Measurements from ENCODE around the gene SFPQ.

The SFPQ gene

GRCh38 chr1:35178874-35179380 lies 14.0 kb downstream of the SFPQ start:
- H3K9ac ChIP-seq (ENCODE audit: low read depth, low read length): no peak overlapping the region
- DNase-seq (no peak), ATAC-seq (ENCODE audit: insufficient read depth, low read depth) (no peak)
- no peak for TF ChIP-seq CTCF (IDR thresholded peaks at IDR 0.05; ENCODE audit: borderline replicate concordance, extremely low read depth, low read length, poor library complexity, severe bottlenecking)
- no peak for TF ChIP-seq EZH2 (IDR thresholded peaks at IDR 0.05; ENCODE audit: borderline replicate concordance, low read depth, low read length, severe bottlenecking)
- H3K9me3 ChIP-seq (ENCODE audit: insufficient read depth, low read length, severe bottlenecking): no peaks in the 10 kb centered on the region
- peaks cover 11% of the 10 kb centered on the region for H3K4me1 ChIP-seq (ENCODE audit: insufficient read depth, low read length)
- no peak overlapping the region for H3K4me2 ChIP-seq (ENCODE audit: insufficient read depth, low read length)
- no peak overlapping the region for H3K4me3 ChIP-seq (ENCODE audit: low read depth in 1 of 2, low read length in 2 of 2)
- H4K20me1 ChIP-seq (ENCODE audit: insufficient read depth, low read length): peaks cover 82% of the 10 kb centered on the region
- H2AFZ ChIP-seq (ENCODE audit: low read depth, low read length): no peak overlapping the region
- H3K36me3 ChIP-seq (ENCODE audit: insufficient read depth, low read length): peaks cover 84% of the 10 kb centered on the region
- peaks cover 58% of the 10 kb centered on the region for H3K79me2 ChIP-seq (ENCODE audit: insufficient read depth, low read length)
- no peak overlapping the region for H3K27ac ChIP-seq (ENCODE audit: low read length)
- no peaks in the 10 kb centered on the region for H3K27me3 ChIP-seq (ENCODE audit: insufficient read depth, low read length, poor library complexity)

- Histone ChIP-seq H3K27ac (ENCODE audit: low read length) (no peak overlapping the region), H3K9ac (ENCODE audit: low read depth, low read length) (no peak overlapping the region), H3K79me2 (ENCODE audit: insufficient read depth, low read length) (peaks cover 52% of the 10 kb centered on the region), H3K4me2 (ENCODE audit: insufficient read depth, low read length) (no peak overlapping the region), H3K9me3 (ENCODE audit: insufficient read depth, low read length, severe bottlenecking) (no peaks in the 10 kb centered on the region), H3K4me3 (ENCODE audit: low read depth in 1 of 2, low read length in 2 of 2) (no peak overlapping the region), H3K27me3 (ENCODE audit: insufficient read depth, low read length, poor library complexity) (no peaks in the 10 kb centered on the region), H4K20me1 (ENCODE audit: insufficient read depth, low read length) (peaks cover 75% of the 10 kb centered on the region), H3K4me1 (ENCODE audit: insufficient read depth, low read length) (peaks cover 11% of the 10 kb centered on the region), H2AFZ (ENCODE audit: low read depth, low read length) (no peak overlapping the region), H3K36me3 (ENCODE audit: insufficient read depth, low read length) (peaks cover 77% of the 10 kb centered on the region)
- no peak for TF ChIP-seq EZH2 (IDR thresholded peaks at IDR 0.05; ENCODE audit: borderline replicate concordance, low read depth, low read length, severe bottlenecking)
- ATAC-seq (ENCODE audit: insufficient read depth, low read depth) (no peak), DNase-seq (no peak)
These were observed 14.7 kb downstream of the SFPQ start for GRCh38 chr1:35178295-35178695.

GRCh38 chr1:35177237-35177786 lies 15.6 kb downstream of the SFPQ start:
- DNase-seq (no peak), ATAC-seq (ENCODE audit: insufficient read depth, low read depth) (no peak)
- no peaks in the 10 kb centered on the region for H3K9me3 ChIP-seq (ENCODE audit: insufficient read depth, low read length, severe bottlenecking)
- peaks cover 6% of the 10 kb centered on the region; the same call in 1 of the 2 replicates for H3K4me1 ChIP-seq (ENCODE audit: insufficient read depth, low read length)
- H3K27me3 ChIP-seq (ENCODE audit: insufficient read depth, low read length, poor library complexity): no peaks in the 10 kb centered on the region
- H3K9ac ChIP-seq (ENCODE audit: low read depth, low read length): no peak overlapping the region
- TF ChIP-seq EZH2 (IDR thresholded peaks at IDR 0.05; ENCODE audit: borderline replicate concordance, low read depth, low read length, severe bottlenecking): no peak
- TF ChIP-seq CTCF (IDR thresholded peaks at IDR 0.05; ENCODE audit: borderline replicate concordance, extremely low read depth, low read length, poor library complexity, severe bottlenecking): no peak
- H3K4me2 ChIP-seq (ENCODE audit: insufficient read depth, low read length): no peak overlapping the region
- H3K36me3 ChIP-seq (ENCODE audit: insufficient read depth, low read length): peaks cover 68% of the 10 kb centered on the region
- H3K4me3 ChIP-seq (ENCODE audit: low read depth in 1 of 2, low read length in 2 of 2): no peak overlapping the region
- no peak overlapping the region for H3K27ac ChIP-seq (ENCODE audit: low read length)
- peaks cover 66% of the 10 kb centered on the region for H4K20me1 ChIP-seq (ENCODE audit: insufficient read depth, low read length)
- H3K79me2 ChIP-seq (ENCODE audit: insufficient read depth, low read length): peaks cover 43% of the 10 kb centered on the region
- no peak overlapping the region for H2AFZ ChIP-seq (ENCODE audit: low read depth, low read length)

- DNase-seq: no peak
- no peak overlapping the region for H3K9ac ChIP-seq (ENCODE audit: low read depth, low read length)
- no peak overlapping the region for H3K4me2 ChIP-seq (ENCODE audit: insufficient read depth, low read length)
- H3K4me1 ChIP-seq (ENCODE audit: insufficient read depth, low read length): no peaks in the 10 kb centered on the region
- no peak overlapping the region for H2AFZ ChIP-seq (ENCODE audit: low read depth, low read length)
- peaks cover 49% of the 10 kb centered on the region for H4K20me1 ChIP-seq (ENCODE audit: insufficient read depth, low read length)
- no peaks in the 10 kb centered on the region for H3K9me3 ChIP-seq (ENCODE audit: insufficient read depth, low read length, severe bottlenecking)
- TF ChIP-seq CTCF (IDR thresholded peaks at IDR 0.05; ENCODE audit: borderline replicate concordance, extremely low read depth, low read length, poor library complexity, severe bottlenecking) (no peak), EZH2 (IDR thresholded peaks at IDR 0.05; ENCODE audit: borderline replicate concordance, low read depth, low read length, severe bottlenecking) (no peak)
- ATAC-seq (ENCODE audit: insufficient read depth, low read depth): no peak
- peaks cover 26% of the 10 kb centered on the region for H3K79me2 ChIP-seq (ENCODE audit: insufficient read depth, low read length)
- no peak overlapping the region for H3K27ac ChIP-seq (ENCODE audit: low read length)
- H3K27me3 ChIP-seq (ENCODE audit: insufficient read depth, low read length, poor library complexity): no peaks in the 10 kb centered on the region
- no peak overlapping the region for H3K4me3 ChIP-seq (ENCODE audit: low read depth in 1 of 2, low read length in 2 of 2)
- H3K36me3 ChIP-seq (ENCODE audit: insufficient read depth, low read length): peaks cover 50% of the 10 kb centered on the region
These were observed 17.3 kb downstream of the SFPQ start for GRCh38 chr1:35175602-35176001.

Data from DND-41 (cell line).